ENCODE data around the gene SORT1.

The SORT1 gene

GRCh38 chr1:109392788-109393616 lies 4.7 kb downstream of the SORT1 start:
- DNase-seq (ENCODE audit: low read depth, low spot score) = peak; percentile 71
- H3K4me3 ChIP-seq (ENCODE audit: low read depth, low read length) = peak overlapping the region; percentile 14
- TF ChIP-seq, protein P1, sequence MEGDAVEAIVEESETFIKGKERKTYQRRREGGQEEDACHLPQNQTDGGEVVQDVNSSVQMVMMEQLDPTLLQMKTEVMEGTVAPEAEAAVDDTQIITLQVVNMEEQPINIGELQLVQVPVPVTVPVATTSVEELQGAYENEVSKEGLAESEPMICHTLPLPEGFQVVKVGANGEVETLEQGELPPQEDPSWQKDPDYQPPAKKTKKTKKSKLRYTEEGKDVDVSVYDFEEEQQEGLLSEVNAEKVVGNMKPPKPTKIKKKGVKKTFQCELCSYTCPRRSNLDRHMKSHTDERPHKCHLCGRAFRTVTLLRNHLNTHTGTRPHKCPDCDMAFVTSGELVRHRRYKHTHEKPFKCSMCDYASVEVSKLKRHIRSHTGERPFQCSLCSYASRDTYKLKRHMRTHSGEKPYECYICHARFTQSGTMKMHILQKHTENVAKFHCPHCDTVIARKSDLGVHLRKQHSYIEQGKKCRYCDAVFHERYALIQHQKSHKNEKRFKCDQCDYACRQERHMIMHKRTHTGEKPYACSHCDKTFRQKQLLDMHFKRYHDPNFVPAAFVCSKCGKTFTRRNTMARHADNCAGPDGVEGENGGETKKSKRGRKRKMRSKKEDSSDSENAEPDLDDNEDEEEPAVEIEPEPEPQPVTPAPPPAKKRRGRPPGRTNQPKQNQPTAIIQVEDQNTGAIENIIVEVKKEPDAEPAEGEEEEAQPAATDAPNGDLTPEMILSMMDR (IDR thresholded peaks at IDR 0.05; ENCODE audit: low read depth, low read length) = no peak
- in situ Hi-C loops (cut with HindIII; ENCODE audit: low sequenced_read_pairs) = no loop called here

DNA sequence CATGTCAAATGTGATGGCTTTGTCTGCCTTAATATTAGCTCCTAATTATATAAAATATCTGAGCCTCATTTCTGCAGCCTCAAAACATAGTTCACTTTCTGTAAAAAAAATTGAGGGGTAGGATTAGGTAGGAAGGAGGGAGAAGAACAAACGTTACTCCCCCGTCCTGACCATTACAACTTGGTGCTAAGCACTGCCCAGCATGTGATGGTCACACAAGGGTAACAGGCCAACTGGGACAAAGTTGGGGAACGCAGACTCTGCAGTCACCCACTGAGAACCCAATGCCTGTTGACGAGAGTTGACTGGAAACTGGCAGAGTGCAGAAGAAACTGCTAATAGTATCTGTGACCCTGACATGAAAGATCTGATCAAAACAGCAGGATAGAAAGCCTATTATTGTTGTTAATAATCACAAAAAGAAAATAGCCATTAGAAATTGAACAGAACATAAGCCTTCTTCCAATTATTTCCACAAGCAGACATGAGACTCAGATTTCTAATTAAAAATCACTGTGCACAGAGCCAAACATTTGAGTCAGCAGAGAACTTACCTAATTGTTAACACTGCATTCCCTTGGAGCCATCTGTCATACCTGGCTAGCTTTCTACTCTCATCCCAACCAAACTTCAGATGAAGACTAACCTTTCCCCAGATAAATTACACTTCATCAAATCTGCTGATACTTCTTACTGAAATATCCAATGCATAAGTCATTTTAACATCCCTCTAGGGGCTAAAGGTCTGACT lies 5.5 kb downstream of the SORT1 start:
- in situ Hi-C loops (cut with HindIII; ENCODE audit: low sequenced_read_pairs) = no loop called here
- DNase-seq (ENCODE audit: low read depth, low spot score) = no peak
- no peak overlapping the region for H3K4me3 ChIP-seq (ENCODE audit: low read depth, low read length)
- TF ChIP-seq, protein P1 (IDR thresholded peaks at IDR 0.05; ENCODE audit: low read depth, low read length) = no peak

DNA sequence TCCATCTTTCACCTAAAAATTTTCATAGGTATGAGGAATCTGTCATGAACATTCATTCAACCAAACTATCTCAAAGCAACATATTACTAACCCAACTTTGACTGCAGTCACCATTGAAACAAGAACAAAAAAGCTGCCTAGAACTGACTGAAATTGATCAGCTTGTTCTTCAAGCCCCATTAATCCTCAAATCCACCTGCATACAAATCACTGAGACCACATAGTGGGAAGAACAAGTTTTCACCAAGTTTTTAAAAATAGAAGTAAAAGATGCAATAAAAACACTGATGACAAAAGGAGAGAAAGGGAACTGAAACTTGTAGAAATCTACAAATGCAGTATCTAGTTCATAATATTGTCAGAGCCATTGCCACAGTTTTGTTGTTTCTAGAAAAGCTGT lies 6.1 kb downstream of the SORT1 start:
- H3K4me3 ChIP-seq (ENCODE audit: low read depth, low read length) = no peak overlapping the region
- DNase-seq (ENCODE audit: low read depth, low spot score) = no peak
- TF ChIP-seq, protein P1 (IDR thresholded peaks at IDR 0.05; ENCODE audit: low read depth, low read length) = no peak
- in situ Hi-C loops (cut with HindIII; ENCODE audit: low sequenced_read_pairs) = no loop called here

DNA sequence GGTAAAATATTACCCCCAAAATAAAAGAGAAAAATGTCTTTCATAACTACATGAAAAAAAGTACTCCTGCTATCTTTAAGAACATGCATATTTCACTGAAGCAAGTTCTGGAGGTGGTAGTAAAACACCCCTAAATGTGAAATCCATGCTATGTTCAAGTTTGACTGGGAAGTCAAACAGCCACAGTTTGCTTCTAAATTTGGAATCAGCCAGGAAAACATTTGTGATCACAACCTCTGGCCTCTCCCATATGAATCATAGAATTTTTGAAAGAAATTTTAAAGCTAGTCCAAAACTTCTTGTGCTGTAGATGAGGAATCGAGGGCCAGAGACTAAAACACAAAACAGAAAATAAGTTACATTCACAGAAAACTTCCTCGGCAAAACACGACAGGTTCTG lies 6.6 kb downstream of the SORT1 start:
- H3K4me3 ChIP-seq (ENCODE audit: low read depth, low read length) = no peak overlapping the region
- DNase-seq (ENCODE audit: low read depth, low spot score) = peak; percentile 47
- TF ChIP-seq, protein P1 (IDR thresholded peaks at IDR 0.05; ENCODE audit: low read depth, low read length) = no peak
- in situ Hi-C loops (cut with HindIII; ENCODE audit: low sequenced_read_pairs) = no loop called here

GRCh38 chr1:109389638-109390341 lies 7.9 kb downstream of the SORT1 start:
- in situ Hi-C loops (cut with HindIII; ENCODE audit: low sequenced_read_pairs) = no loop called here
- no peak overlapping the region for H3K4me3 ChIP-seq (ENCODE audit: low read depth, low read length)
- TF ChIP-seq, protein P1 (IDR thresholded peaks at IDR 0.05; ENCODE audit: low read depth, low read length) = no peak
- no peak for DNase-seq (ENCODE audit: low read depth, low spot score)

- H3K4me3 ChIP-seq (ENCODE audit: low read depth, low read length) = no peak overlapping the region
- DNase-seq (ENCODE audit: low read depth, low spot score) = no peak
- TF ChIP-seq, protein P1 (IDR thresholded peaks at IDR 0.05; ENCODE audit: low read depth, low read length) = no peak
- in situ Hi-C loops (cut with HindIII; ENCODE audit: low sequenced_read_pairs) = no loop called here
These were observed 8.7 kb downstream of the SORT1 start for GRCh38 chr1:109388884-109389637.

Measured in astrocyte of the spinal cord (primary cell).